HG02938 (cell line): ENCODE data around the gene TTLL5.

ENCODE experiments used
- ATAC-seq: cut with Tn5 transposase; IDR thresholded peaks from one replicate; pipeline ENCODE4 v1.9.1; 2021; ENCODE audit warnings: mild to moderate bottlenecking, moderate library complexity; ENCODE audit not compliant: unreplicated experiment

Gene TTLL5

DNA sequence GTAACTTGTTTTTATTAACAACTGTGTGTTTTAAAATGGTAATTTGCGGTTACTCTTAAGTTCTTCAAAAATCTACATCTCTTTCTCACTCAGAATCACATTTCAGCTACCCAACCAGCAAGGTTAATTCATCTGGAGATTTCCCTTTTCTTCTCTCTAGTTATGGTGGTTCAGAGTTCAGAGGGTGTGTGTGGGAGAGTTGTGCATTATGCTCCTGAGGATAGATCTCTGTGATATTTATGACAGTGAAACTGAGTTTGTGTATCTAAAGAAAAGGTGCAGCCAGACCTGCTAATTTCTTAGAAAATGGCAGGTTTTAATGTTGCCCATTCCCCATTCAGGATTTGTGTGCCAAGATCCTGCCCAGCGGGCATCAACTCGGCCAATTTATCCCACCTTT, 73.8 kb downstream of the TTLL5 start:
- ATAC-seq, result no peak

GRCh38 chr14:75736845-75737485, 75.9 kb downstream of the TTLL5 start:
- ATAC-seq, result no peak

- ATAC-seq, result no peak
Measured at GRCh38 chr14:75738192-75738591, 77.1 kb downstream of the TTLL5 start.

- ATAC-seq, result no peak
Measured at GRCh38 chr14:75742867-75743266, 81.8 kb downstream of the TTLL5 start.

- ATAC-seq, result no peak
Measured at GRCh38 chr14:75747899-75748298, 86.9 kb downstream of the TTLL5 start.

DNA sequence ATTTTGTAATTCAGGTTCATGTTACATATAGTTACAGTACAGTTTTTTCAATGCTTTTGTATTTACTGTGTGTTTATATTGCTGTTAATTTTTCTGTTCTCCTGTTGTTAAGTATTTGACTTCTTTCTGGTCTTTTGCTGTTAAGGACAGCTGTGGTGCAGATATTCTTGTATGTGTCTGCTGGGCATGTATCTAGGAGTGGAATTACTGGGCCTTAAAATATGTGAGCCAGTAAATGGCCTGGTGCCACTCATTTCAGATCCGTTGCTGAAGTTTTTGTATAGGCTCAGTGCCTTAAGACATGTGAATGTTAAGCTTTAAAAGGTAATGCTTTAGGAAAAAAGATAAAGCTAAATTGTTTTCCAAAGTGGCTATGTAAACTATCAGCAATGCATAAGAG, 87.3 kb downstream of the TTLL5 start:
- ATAC-seq, result no peak

DNA sequence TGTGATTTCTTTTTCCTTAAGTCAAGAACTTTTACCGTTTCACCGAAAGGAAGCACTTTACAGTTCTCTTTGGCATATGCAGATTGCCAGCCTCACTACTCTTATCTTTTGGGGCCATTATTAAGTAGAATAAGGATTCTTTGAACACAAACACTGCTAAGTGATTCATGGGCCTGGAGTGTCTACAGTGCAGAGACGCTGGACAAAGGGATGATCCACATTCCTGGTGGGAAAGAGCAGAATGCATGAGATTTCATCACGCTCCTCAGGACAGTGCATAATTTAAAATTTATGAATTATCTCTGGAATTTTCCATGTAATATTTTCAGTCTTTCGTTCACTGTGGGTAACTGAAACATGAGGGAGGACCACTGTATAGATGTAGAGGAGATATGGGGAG, 90.2 kb downstream of the TTLL5 start:
- no peak for ATAC-seq

- ATAC-seq, result no peak
Measured at GRCh38 chr14:75752086-75752485, 91.0 kb downstream of the TTLL5 start.

DNA sequence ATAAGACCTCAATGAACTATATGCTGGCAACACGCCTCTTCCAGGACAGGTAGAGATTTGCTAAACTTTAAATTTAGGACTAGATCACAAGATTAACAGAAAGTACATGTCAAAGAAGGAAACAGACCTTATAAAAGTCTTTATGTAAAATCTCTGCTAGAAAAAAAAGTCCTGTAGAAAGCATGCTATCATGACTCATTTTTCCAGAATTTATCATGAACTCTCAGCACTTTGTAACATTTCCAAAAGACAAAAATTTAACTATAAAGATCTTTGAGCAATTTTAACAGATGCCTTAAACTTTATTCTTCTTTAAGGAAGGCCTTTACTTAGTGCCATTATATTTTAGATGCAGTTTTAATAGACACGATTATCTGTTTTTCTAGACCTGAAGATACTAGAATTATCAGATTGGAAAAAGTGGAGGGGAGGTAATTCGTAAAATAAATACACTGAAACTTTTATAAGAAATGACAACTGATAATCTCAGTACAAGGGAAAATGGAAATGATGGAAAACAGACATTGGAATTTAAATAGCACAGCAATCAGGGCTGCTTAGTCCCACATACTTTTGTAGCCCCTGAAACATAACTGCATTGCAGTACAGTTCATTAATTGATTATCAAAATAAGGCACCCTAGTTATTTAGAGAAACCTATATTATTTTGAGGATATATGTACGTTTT, 92.0 kb downstream of the TTLL5 start:
- no peak for ATAC-seq

GRCh38 chr14:75753696-75754095, 92.7 kb downstream of the TTLL5 start:
- no peak for ATAC-seq

- no peak for ATAC-seq
Measured at GRCh38 chr14:75757644-75758402, 96.8 kb downstream of the TTLL5 start.

DNA sequence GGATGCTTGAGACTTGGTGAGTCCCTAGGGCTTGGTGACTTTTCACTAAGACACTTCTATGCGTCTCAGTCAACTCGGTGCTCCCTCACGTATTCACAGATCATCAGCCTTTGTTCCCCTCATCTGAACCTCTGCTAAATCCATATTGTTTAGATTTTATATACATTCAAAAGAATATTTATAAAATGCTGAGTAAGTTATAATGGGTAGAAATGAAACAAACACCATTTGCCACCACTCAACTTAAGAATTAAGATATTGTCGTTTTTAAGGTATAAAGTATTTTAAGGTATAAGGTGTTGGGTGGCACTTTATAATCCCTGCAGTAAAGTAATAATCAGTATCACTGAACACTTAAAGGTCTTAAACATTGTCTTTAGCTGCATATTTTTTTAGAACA, 103.0 kb downstream of the TTLL5 start:
- no peak for ATAC-seq

- ATAC-seq, result no peak
Measured at GRCh38 chr14:75769047-75769685, 108.1 kb downstream of the TTLL5 start.

- no peak for ATAC-seq
Measured at GRCh38 chr14:75770635-75771034, 109.6 kb downstream of the TTLL5 start.

DNA sequence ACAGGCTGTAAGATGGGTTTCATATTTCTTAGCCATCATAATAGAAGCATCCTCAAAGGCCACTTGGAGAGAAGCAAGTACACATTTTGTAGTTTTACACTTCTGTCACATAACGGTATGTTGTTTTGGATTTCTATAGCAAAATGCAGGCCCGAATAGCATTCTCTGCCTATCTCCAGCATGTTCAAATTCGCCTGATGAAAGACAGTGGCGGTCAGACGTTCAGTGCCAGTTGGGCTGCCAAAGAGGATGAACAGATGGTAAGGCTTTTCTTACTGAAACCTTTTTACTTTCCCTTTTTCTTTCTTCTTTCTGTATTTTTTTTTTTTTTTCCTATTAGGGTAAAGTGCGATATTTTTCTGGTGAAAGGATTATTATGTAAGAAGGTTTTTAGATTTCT, 110.5 kb downstream of the TTLL5 start:
- ATAC-seq, result no peak

- no peak for ATAC-seq
Measured at GRCh38 chr14:75773046-75773445, 112.0 kb downstream of the TTLL5 start.

GRCh38 chr14:75781096-75781495, 120.0 kb downstream of the TTLL5 start:
- no peak for ATAC-seq

DNA sequence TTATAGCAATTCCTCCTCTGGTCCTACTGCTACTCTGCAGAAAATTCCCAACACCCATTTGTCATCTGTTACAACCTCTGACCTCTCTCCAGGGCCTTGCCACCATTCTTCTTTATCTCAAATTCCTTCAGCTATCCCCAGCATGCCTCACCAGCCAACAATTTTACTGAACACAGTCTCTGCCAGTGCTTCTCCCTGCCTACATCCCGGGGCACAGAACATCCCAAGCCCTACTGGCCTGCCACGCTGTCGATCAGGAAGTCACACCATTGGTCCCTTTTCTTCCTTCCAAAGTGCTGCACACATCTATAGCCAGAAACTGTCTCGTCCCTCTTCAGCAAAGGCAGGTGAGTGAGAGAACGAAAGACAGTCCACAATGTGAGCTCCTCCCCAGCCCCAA, 122.1 kb downstream of the TTLL5 start:
- ATAC-seq, result no peak

GRCh38 chr14:75783602-75784313, 122.7 kb downstream of the TTLL5 start:
- ATAC-seq, result no peak

- ATAC-seq, result no peak
Measured at GRCh38 chr14:75784314-75784686, 123.3 kb downstream of the TTLL5 start.

DNA sequence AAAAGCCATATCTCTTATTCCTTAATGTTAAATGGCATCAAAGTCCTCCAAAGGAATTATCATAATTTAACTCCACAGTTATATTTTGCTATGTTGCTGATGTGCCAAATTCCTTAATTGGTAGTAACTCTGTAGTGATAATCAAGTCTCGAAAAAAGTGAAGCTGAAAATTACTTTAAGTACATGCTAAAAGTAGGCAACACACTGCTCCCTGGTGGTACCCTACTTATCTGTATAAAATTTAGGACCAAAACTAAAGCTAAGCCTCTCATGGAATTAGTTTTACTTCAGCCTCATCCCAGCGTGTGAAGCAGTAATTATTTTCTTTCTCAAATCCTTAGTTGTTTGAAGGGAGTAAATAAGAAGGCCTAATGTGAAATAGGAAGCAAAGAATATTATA, 132.8 kb downstream of the TTLL5 start:
- no peak for ATAC-seq
